ENCODE measurements around the gene RAD51B. TPM values are rescaled to one million over a fixed set of nuclear protein-coding genes. Genes with fewer than 3 reads are reported as not detected.

RAD51B gene
- total and polyA plus RNA-seq, 9 of the 15 experiments (the other 6 are each of a cell fraction or from before 2014, with no cell fraction given): 8.5 to 17.3 (median 11.3) TPM

- in situ Hi-C loops (cut with MboI) (no loop called here), intact Hi-C loops (cut with micrococcal nuclease) (no loop called here)
- no peak overlapping the region for H3K4me3 ChIP-seq
- 61% methylated on average over 8 of the region's 10 CpGs for WGBS (ENCODE audit: insufficient coverage, low coverage, missing lambda C conversion rate)
- no peak overlapping the region for H3K27ac ChIP-seq (ENCODE audit: extremely low read depth, low read depth, low read length)
- POLR2A ChIA-PET: interaction anchor here (1.2 kb wide), 1 partner anchor 20 kb away, joined by 3 read pairs; no protein-coding TSS in a partner anchor
- no peaks in the 10 kb centered on the region for H3K27me3 ChIP-seq (ENCODE audit: control insufficient read depth in 2 of 2, insufficient read depth in 2 of 2, low read length in 2 of 2)
- no peaks in the 10 kb centered on the region for H3K79me2 ChIP-seq (ENCODE audit: control insufficient read depth, insufficient read depth, low read length)
- no peak overlapping the region for H3K9ac ChIP-seq (ENCODE audit: insufficient read depth in 1 of 2, low read depth in 2 of 2, low read length in 2 of 2)
- H2AFZ ChIP-seq (ENCODE audit: low read depth, low read length): no peak overlapping the region
- peaks cover 0 to 4% of the 10 kb centered on the region in 2 experiments; a peak in 2 of 5 replicates for H3K4me1 ChIP-seq (replicated peaks in 1 of 2; ENCODE audit: control insufficient read depth in 2 of 2, insufficient read depth in 2 of 2, low read length in 2 of 2)
- H3K36me3 ChIP-seq (ENCODE audit: control insufficient read depth, insufficient read depth, low read length): no peaks in the 10 kb centered on the region
- H3K9me3 ChIP-seq (replicated peaks; ENCODE audit: control insufficient read depth, insufficient read depth, low read depth, low read length): no peaks in the 10 kb centered on the region
- FAIRE-seq: no peak
- CTCF ChIA-PET (ENCODE audit: low intra/inter-chr PET ratio): no interaction called here
- no peaks in the 10 kb centered on the region for H4K20me1 ChIP-seq (replicated peaks; ENCODE audit: control insufficient read depth, insufficient read depth, low read length)
- DNase-seq (ENCODE audit: extremely low read depth in 1 of 4, low spot score in 3 of 4): no peak
- H3K4me2 ChIP-seq (ENCODE audit: insufficient read depth, low read length): no peak overlapping the region
- no peak for ATAC-seq
- no peaks in the 10 kb centered on the region for H3K9me1 ChIP-seq (ENCODE audit: control insufficient read depth, insufficient read depth, low read length)
- BruUV-seq (replicated peaks): no TSS peak
- TF ChIP-seq ZNF217 (CRISPR knock-in tag; IDR thresholded peaks at IDR 0.05): no peak
- TF ChIP-seq RBM25 (IDR thresholded peaks at IDR 0.05; ENCODE audit: low read depth, low read length, severe bottlenecking): peak; percentile 56
Measured at GRCh38 chr14:68639758-68640574, 820.4 kb downstream of the RAD51B start.

GRCh38 chr14:68643673-68644072 is 824.1 kb downstream of the RAD51B start:
- intact Hi-C loops (cut with micrococcal nuclease) (no loop called here), in situ Hi-C loops (cut with MboI) (no loop called here)
- Histone ChIP-seq H3K79me2 (ENCODE audit: control insufficient read depth, insufficient read depth, low read length) (no peaks in the 10 kb centered on the region), H3K9me3 (replicated peaks; ENCODE audit: control insufficient read depth, insufficient read depth, low read depth, low read length) (no peaks in the 10 kb centered on the region), H3K4me2 (ENCODE audit: insufficient read depth, low read length) (no peak overlapping the region), H3K9me1 (ENCODE audit: control insufficient read depth, insufficient read depth, low read length) (no peaks in the 10 kb centered on the region), H3K36me3 (ENCODE audit: control insufficient read depth, insufficient read depth, low read length) (no peaks in the 10 kb centered on the region), H3K27ac (ENCODE audit: extremely low read depth, low read depth, low read length) (no peak overlapping the region), H3K27me3 (ENCODE audit: control insufficient read depth in 2 of 2, insufficient read depth in 2 of 2, low read length in 2 of 2) (no peaks in the 10 kb centered on the region), H2AFZ (ENCODE audit: low read depth, low read length) (no peak overlapping the region), H4K20me1 (replicated peaks; ENCODE audit: control insufficient read depth, insufficient read depth, low read length) (no peaks in the 10 kb centered on the region), H3K4me3 (no peak overlapping the region), H3K9ac (ENCODE audit: insufficient read depth in 1 of 2, low read depth in 2 of 2, low read length in 2 of 2) (no peak overlapping the region), H3K4me1 (replicated peaks in 1 of 2; ENCODE audit: control insufficient read depth in 2 of 2, insufficient read depth in 2 of 2, low read length in 2 of 2) (no peaks in the 10 kb centered on the region; a peak in 2 of 5 replicates)
- ChIA-PET POLR2A (no interaction called here), CTCF (ENCODE audit: low intra/inter-chr PET ratio) (no interaction called here)
- no peak for FAIRE-seq
- no peak for DNase-seq (ENCODE audit: extremely low read depth in 1 of 4, low spot score in 3 of 4)
- TF ChIP-seq CGGBP1 (CRISPR knock-in tag; IDR thresholded peaks at IDR 0.05) (no peak), PRDM10 (IDR thresholded peaks at IDR 0.05; ENCODE audit: partially characterized antibody) (peak; percentile 87), ZFP30 (CRISPR knock-in tag; IDR thresholded peaks at IDR 0.05; ENCODE audit: borderline replicate concordance) (no peak), BRD4 (IDR thresholded peaks at IDR 0.05) (no peak), TSC22D4 (tag; IDR thresholded peaks at IDR 0.05) (no peak), PHF21A (IDR thresholded peaks at IDR 0.05; ENCODE audit: borderline replicate concordance, low read depth) (no peak), ATF7 (IDR thresholded peaks at IDR 0.05) (0 out of 2 replicates have a peak, but pooled peaks have one; percentile 16), CBX1 (IDR thresholded peaks at IDR 0.05; ENCODE audit: low read depth) (no peak), ZNF316 (IDR thresholded peaks at IDR 0.05) (no peak), ZNF695 (CRISPR knock-in tag; IDR thresholded peaks at IDR 0.05) (no peak)
- ATAC-seq: no peak
- WGBS (ENCODE audit: insufficient coverage, low coverage, missing lambda C conversion rate): 94% methylated on average over 2 of the region's 2 CpGs
- no TSS peak for BruUV-seq (replicated peaks)

All from K562 (cell line).